Mesangial cell (primary cell): ENCODE results near the gene NEIL1. TPM values are rescaled to one million over a fixed set of nuclear protein-coding genes. Genes with fewer than 3 reads are reported as not detected.

Source experiments
- total RNA-seq: library from RNA; depleted of rRNA; stranded (reverse); fragments of >200 nt; gene quantifications from 2 replicates; pipeline ENCODE4 v1.2.3, GENCODE V29; 2015

The NEIL1 gene, protein sequence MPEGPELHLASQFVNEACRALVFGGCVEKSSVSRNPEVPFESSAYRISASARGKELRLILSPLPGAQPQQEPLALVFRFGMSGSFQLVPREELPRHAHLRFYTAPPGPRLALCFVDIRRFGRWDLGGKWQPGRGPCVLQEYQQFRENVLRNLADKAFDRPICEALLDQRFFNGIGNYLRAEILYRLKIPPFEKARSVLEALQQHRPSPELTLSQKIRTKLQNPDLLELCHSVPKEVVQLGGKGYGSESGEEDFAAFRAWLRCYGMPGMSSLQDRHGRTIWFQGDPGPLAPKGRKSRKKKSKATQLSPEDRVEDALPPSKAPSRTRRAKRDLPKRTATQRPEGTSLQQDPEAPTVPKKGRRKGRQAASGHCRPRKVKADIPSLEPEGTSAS
- 3.1 and 20.2 TPM in 2 replicates for total RNA-seq

DNA sequence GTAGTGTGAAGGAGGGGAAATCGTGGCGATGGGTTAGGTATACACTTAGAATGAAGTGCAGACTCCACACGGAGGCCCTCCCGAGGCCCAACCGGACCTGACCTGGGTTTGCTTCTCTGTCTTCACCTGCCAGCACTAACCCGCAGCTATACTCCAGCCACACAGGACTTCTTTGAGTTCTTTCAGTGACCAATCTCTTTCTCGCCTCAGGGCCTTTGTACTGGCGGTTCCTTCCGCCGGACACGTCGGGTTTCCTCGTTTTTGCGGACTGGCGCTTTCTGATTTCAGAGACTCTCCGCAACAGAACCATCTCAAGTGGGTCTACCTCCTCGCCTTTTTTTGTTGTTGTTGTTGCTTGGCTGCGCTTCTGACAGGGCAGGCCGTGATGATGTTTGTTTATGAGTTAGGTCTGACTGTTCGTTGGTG lies at the start of gene NEIL1:
NEIL1 (plus strand) TSS at position 244 of the 426 bp plus-strand sequence. CDS start 1,867 bp downstream, outside the sequence.

DNA sequence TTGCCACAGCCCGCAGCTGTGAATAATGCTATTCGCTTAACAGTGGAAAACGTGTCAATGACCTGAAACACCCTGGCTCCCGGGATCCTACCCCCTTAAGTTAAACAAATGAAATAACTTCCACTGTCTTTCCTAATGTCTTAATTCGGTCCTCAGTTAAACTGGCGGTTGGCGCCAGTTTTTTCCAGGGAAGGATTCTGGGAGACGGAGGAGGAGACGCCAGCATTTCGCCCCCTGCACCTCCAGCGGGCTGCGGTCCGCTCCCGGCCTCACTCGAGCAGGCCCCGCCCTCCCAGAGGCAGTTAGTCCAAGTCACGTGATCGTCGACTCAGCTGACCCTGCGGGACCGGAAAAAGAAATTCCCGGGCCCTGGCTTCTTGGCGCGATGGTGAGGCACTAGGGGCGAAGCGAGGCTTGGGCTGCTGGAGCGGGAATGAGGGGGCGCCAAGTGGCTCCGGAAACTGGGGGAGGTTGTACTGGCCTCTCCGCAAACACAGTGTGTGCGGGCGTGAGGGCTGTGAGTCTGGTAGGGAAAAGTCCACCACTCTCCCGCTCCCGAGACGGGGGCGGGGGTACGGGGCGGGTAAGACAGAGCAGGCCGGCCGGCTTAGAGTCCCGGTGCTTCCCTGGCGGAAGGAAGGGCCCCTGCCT lies 11.0 kb upstream of the NEIL1 start, which contains the start of gene COMMD4:
COMMD4 (plus strand) TSS at position 359 of the 651 bp plus-strand sequence; CDS start at position 386, 27 bp downstream.

DNA sequence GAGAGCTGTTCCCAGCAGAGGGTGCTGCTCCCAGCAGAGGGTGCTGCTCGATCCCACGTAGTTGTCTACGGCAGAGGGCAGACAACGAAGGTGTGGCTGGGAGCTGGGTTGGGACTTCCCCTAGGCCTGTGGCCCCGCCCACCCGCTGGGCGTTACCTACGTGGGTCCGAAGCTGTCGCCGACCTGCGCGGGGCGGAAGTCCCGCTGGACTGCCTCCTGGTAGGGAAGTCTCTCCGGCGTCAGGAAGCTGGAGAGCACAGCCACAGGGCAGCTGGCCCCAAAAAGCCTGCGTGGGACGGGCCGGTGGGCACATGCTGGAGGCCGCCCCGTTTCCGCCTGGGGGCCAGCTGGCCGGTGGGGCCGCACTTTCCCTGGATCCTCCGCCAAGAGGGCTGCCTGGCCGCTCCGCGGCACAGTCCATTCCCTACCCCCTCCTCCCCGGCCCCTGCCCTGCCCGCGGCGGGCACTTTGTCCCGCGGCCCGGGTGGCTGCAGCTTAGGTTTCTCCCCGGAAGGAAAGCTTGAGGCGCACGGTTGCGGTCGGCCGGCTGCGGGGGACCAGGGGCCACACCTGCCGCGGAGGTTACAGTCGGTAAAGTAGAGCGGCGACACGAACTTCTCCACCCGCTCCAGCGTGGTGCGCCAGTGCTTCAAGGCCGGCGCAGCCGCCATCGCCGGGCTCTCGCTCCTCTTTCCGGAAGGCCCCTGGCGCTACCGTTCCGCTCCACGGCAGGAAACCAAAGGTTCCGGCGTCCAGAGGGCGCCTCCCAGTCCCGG lies 21.3 kb downstream of the NEIL1 start, which contains the start of gene MAN2C1:
MAN2C1 (minus strand) TSS at position 695 of the 776 bp plus-strand sequence; CDS start at position 671, 24 bp downstream.

Other genes starting within 250 kb of the NEIL1 start
- gene C15orf39, start 145.2 kb upstream of the NEIL1 start, total RNA-seq, result 15.3 and 22.6 TPM in 2 replicates
- not detected in 2 replicates for gene GOLGA6C, start 88.7 kb upstream of the NEIL1 start, total RNA-seq
- not detected in 2 replicates for gene GOLGA6D, start 64.2 kb upstream of the NEIL1 start, total RNA-seq
- gene COMMD4, start 11.0 kb upstream of the NEIL1 start, total RNA-seq, result 136 and 167 TPM in 2 replicates
- gene MAN2C1, start 21.6 kb downstream of the NEIL1 start, total RNA-seq, result 62.9 and 104 TPM in 2 replicates
- gene SIN3A, start 104.7 kb downstream of the NEIL1 start, total RNA-seq, result 33.0 and 34.9 TPM in 2 replicates
- 29.3 and 32.1 TPM in 2 replicates for gene PTPN9, start 232.3 kb downstream of the NEIL1 start, total RNA-seq